ENCODE measurements around the gene SDK2. TPM values are rescaled to one million over a fixed set of nuclear protein-coding genes. Genes with fewer than 3 reads are reported as not detected.

Gene SDK2
- total and polyA plus RNA-seq, 2 of the 8 experiments (the other 6 are each of a cell fraction or from before 2014, with no cell fraction given), result 3.9 to 4.1 TPM

- Histone ChIP-seq H2BK20ac (ENCODE audit: low read length) (no peak overlapping the region), H3K79me2 (ENCODE audit: control insufficient read depth in 1 of 2, insufficient read depth in 2 of 2, low read length in 2 of 2) (no peaks in the 10 kb centered on the region), H3K23ac (ENCODE audit: insufficient read length) (no peak overlapping the region), H3K18ac (ENCODE audit: extremely low read depth, low read length) (no peak overlapping the region), H2AK5ac (ENCODE audit: low read depth, low read length) (no peak overlapping the region), H3K14ac (ENCODE audit: insufficient read length) (no peak overlapping the region), H2BK5ac (ENCODE audit: low read depth, low read length) (no peak overlapping the region), H3K79me1 (ENCODE audit: low read depth, low read length) (no peaks in the 10 kb centered on the region), H4K8ac (ENCODE audit: extremely low read depth, insufficient read depth, low read length) (no peak overlapping the region), H3K4me2 (ENCODE audit: insufficient read depth in 1 of 2, low read depth in 2 of 2, low read length in 2 of 2) (no peak overlapping the region), H2BK120ac (replicated peaks; ENCODE audit: low read depth, low read length) (no peak overlapping the region), H3K27me3 (replicated peaks in 1 of 4; ENCODE audit: control insufficient read depth in 3 of 4, extremely low read depth in 1 of 4, insufficient read depth in 3 of 4, low read length in 3 of 4) (no peaks in the 10 kb centered on the region), H4K91ac (replicated peaks; ENCODE audit: insufficient read length, low read length) (no peak overlapping the region), H2BK12ac (ENCODE audit: low read depth, low read length) (no peak overlapping the region), H4K5ac (ENCODE audit: insufficient read length, low read depth, low read length) (no peak overlapping the region), H2AFZ (ENCODE audit: low read length) (no peak overlapping the region), H3K36me3 (ENCODE audit: control insufficient read depth in 2 of 4, insufficient read depth in 4 of 4, low read length in 3 of 4) (peaks cover 0 to 4% (median 0%) of the 10 kb centered on the region in 4 experiments; a peak in 2 of 8 replicates), H3K4me1 (replicated peaks in 1 of 4; ENCODE audit: control insufficient read depth in 3 of 4, insufficient read depth in 4 of 4, low read length in 3 of 4) (peaks cover 0 to 2% (median 0%) of the 10 kb centered on the region in 4 experiments; a peak in 1 of 7 replicates), H4K20me1 (replicated peaks in 1 of 2; ENCODE audit: control insufficient read depth in 1 of 2, insufficient read depth in 2 of 2, low read length in 2 of 2) (no peaks in the 10 kb centered on the region), H3K27ac (ENCODE audit: low read depth, low read length) (no peak overlapping the region), H3K56ac (replicated peaks; ENCODE audit: insufficient read length, low read depth, low read length) (no peak overlapping the region), H2BK15ac (ENCODE audit: low read length) (no peak overlapping the region), H3K9me3 (ENCODE audit: insufficient read depth in 2 of 2, low read depth in 1 of 2, low read length in 1 of 2) (peaks cover 3 to 4% of the 10 kb centered on the region in 2 experiments; a peak in 1 of 4 replicates), H3K4me3 (ENCODE audit: extremely low read depth in 1 of 4, insufficient read depth in 2 of 4, low read depth in 3 of 4, low read length in 4 of 4) (no peak overlapping the region), H3K23me2 (ENCODE audit: low read depth, low read length) (no peaks in the 10 kb centered on the region), H3K4ac (replicated peaks; ENCODE audit: insufficient read length, low read depth, low read length) (no peak overlapping the region), H3K9ac (replicated peaks in 1 of 4; ENCODE audit: extremely low read depth in 1 of 4, low read depth in 3 of 4, low read length in 3 of 4) (no peak overlapping the region)
- DNase-seq (ENCODE audit: low read depth in 1 of 2, low spot score in 2 of 2) (no peak), FAIRE-seq (no peak)
- ChIA-PET CTCF (ENCODE audit: partially characterized antibody) (interaction anchor here (2.8 kb wide), 1 partner anchor 22 kb away, joined by 12 read pairs; no protein-coding TSS in a partner anchor), POLR2A (ENCODE audit: partially characterized antibody) (no interaction called here)
- WGBS, 2 experiments (ENCODE audit: extremely low coverage in 1 of 2, insufficient coverage in 1 of 2, insufficient read length in 1 of 2, insufficient replicate concordance in 2 of 2, low coverage in 1 of 2, low lambda C conversion rate in 2 of 2, missing lambda C conversion rate in 1 of 2), result 92% methylated on average over 3 of the region's 3 CpGs; no CpG with 5 or more reads in 1 of the 2 experiments
- TF ChIP-seq GTF2F1 (IDR thresholded peaks at IDR 0.05; ENCODE audit: borderline replicate concordance, low read depth, low read length) (no peak), CTBP2 (IDR thresholded peaks at IDR 0.05; ENCODE audit: borderline replicate concordance, insufficient read depth, insufficient read length, low read length) (no peak), TEAD4 (IDR thresholded peaks at IDR 0.05; ENCODE audit: low read depth, low read length) (no peak), POU5F1 (IDR thresholded peaks at IDR 0.05; ENCODE audit: low read depth, low read length) (no peak), BACH1 (IDR thresholded peaks at IDR 0.05; ENCODE audit: low read length) (no peak), RNF2 (IDR thresholded peaks at IDR 0.05; ENCODE audit: borderline replicate concordance, low read depth, low read length, missing control alignments, poor library complexity, severe bottlenecking) (no peak), CREB1 (IDR thresholded peaks at IDR 0.05) (no peak), BRCA1 (IDR thresholded peaks at IDR 0.05; ENCODE audit: low read depth, low read length) (no peak), EZH2 (IDR thresholded peaks at IDR 0.05; ENCODE audit: low read depth, low read length, severe bottlenecking) (no peak), NANOG (IDR thresholded peaks at IDR 0.05; ENCODE audit: insufficient read depth, low read depth, low read length, poor library complexity, severe bottlenecking) (no peak), SIX5 (IDR thresholded peaks at IDR 0.05; ENCODE audit: low read depth, low read length) (no peak)
- TF ChIP-seq, protein P1, sequence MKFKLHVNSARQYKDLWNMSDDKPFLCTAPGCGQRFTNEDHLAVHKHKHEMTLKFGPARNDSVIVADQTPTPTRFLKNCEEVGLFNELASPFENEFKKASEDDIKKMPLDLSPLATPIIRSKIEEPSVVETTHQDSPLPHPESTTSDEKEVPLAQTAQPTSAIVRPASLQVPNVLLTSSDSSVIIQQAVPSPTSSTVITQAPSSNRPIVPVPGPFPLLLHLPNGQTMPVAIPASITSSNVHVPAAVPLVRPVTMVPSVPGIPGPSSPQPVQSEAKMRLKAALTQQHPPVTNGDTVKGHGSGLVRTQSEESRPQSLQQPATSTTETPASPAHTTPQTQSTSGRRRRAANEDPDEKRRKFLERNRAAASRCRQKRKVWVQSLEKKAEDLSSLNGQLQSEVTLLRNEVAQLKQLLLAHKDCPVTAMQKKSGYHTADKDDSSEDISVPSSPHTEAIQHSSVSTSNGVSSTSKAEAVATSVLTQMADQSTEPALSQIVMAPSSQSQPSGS (IDR thresholded peaks at IDR 0.05; ENCODE audit: low read length), result no peak
Observed at GRCh38 chr17:73452009-73452408, 192.2 kb downstream of the SDK2 start.
